NCI-H446 treated with DMSO at 0.1 percent for 48 hours (cell line): ENCODE results near the gene NFX1.
"Not testable (repeated sequence)": the region's sequence is repeated elsewhere in the genome, so short reads cannot be mapped to it uniquely, and the experiment has no call there.

Experiments
- DNase-seq: peaks from one replicate; lab custom pipeline; 2025; lab: John Stamatoyannopoulos, UW

NFX1 gene

DNA sequence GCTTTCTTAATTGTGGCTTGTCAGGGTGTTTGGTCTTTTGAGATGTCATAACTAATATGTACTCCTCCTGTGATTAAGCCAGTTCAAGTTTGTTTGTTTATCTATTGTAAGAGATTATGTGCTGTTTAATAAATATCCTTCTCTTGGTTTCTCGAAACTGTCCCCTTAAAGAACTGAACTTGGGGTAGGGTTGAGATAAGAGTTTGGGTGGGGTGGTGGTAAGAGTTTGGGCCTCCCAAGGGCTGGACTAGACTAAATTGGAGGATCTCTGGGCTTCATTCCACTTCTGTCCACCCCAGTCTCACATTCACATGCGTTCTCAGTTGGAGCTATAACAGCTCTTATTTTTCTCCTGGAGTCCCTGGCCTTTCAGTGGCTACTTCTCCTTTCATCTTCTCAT, 73.8 kb downstream of the NFX1 start:
- no peak for DNase-seq

DNA sequence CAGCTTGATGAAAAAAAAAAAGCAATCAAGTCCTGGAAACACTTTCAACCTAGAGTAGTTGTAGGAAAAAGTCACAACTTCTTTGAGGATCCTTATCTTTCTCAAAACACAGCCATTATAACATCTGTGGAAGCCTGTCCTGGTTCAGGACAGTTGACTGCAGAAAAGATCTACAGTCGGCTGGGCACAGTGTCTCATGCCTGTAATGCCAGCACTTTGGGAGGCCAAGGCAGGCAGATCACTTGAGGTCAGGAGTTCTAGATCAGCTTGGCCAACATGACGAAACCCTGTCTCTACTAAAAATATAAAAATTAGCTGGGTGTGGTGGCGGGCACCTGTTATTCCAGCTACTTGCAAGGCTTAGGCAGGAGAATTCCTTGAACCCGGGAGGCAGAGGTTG, 74.5 kb downstream of the NFX1 start:
- not testable (repeated sequence) for DNase-seq

DNA sequence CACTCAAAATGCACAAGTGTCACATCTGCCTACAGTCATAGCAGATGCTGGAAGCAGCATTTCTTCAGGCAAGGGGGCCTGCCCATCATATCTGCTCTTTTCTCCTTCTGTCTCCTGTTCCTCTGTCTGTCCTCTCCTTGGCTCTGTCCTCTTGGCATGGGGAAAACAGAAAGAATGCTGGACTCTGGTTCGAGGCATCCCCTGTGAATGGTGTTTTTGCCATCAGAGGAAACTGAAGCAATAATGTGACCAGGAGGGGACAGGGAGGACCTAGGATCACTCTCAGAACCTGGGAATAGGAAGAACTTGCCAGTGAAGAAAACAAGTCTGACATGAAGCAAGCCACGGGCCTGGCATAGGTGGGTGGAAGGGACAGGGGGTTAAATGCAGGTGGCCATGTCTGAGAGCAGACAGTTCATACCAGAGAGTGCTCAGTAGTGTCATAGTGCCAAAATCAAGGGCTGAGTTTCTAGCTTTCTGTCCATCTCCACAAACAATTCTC, 76.7 kb downstream of the NFX1 start:
- DNase-seq = no peak

GRCh38 chr9:33372900-33373299, 82.6 kb downstream of the NFX1 start:
- DNase-seq = no peak

DNA sequence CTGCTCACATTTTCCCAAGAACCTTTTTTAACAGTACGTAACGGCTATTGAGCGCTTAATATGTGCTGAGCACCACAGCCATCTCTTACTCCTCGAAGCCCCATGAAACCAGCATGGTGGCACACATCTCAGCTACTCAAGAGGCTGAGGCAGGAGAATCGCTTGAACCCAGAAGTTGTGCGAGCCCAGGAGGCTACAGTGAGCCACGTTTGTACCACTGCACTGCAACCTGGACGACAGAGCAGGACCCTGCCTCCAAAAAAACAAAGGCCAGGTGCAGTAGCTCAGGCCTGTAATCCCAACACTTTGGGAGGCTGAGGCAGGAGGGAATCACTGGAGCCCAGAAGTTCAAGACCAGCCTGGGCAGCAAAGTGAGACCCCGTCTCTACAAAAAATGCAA, 83.9 kb downstream of the NFX1 start:
- no peak for DNase-seq

DNA sequence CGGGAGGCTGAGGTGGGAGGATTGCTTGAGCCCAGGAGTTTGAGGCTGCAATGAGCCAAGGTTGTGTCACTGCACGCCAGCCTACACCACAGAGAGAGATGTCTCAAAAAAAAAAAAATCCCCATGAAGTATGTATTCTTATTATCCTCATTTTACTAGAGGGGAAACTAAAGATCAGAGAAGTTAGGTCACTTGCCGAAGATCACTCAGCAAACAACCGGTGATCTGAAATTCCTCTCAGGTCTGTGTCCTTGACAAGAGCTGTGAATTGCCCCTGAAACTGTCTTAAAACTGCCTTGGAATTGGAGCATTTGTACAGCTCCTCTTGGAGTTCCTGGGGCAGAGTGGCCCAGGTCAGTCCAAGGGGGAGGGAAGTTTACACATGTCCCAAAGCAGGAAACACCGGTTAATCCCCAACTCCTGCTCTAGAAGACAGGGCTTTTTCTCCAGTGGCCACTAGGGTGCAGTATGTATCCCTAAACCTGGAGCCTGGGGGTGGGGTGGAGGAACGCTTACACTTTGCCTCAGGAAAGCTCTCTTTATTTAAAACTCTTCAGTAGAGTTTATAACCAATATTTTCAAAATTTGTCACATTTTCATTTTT, 84.4 kb downstream of the NFX1 start:
- DNase-seq = peak; percentile 52

DNA sequence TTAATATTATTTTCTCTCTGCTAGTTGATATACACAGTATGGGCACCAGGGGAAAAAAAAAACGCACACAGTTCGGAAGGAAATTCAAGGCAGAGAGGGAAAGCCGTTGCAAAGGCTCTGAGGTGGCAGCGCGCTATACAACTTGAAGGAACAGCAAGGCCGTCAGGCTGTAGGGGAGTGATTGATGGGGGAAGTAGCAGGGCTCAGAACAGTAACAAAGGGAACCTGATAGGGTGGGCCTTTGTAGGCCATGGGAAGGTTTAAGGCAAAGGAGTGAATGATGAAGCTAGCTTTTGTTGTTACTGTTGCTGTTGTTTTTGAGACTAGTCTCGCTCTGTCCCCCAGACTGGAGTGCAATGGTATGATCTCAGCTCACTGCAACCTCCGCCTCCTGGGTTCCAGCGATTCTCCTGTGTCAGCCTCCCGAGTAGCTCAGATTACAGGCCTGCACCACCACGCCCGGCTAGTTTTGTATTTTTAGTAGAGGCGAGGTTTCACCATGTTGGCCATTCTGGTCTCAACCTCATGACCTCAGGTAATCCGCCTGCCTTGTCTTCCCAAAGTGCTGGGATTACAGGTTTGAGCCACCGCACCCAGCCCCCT, 85.0 kb downstream of the NFX1 start:
- no peak for DNase-seq

DNA sequence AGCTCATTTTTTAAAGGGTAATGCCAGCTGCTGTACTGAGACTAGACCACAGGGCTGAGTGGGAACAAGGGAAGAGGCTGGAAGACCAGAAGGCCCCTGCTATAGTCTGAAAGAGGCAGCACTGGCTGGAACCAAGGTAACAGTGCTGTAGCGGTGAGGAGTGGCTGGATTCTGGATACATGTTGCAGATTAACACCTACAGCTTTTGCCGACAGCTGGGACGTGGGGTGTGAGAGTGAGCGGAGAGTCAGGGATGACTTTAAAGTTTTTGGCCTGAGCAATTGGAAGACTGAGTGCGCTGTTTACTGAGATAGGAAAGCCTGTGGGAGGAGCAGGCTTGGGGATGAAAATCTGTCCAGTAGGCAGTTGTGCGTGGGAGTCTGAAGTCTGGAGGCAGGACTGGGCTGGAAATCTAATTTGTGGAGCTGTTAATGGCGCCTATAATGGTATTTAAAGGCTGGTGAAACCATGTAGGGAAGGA, 85.6 kb downstream of the NFX1 start:
- DNase-seq = no peak

DNA sequence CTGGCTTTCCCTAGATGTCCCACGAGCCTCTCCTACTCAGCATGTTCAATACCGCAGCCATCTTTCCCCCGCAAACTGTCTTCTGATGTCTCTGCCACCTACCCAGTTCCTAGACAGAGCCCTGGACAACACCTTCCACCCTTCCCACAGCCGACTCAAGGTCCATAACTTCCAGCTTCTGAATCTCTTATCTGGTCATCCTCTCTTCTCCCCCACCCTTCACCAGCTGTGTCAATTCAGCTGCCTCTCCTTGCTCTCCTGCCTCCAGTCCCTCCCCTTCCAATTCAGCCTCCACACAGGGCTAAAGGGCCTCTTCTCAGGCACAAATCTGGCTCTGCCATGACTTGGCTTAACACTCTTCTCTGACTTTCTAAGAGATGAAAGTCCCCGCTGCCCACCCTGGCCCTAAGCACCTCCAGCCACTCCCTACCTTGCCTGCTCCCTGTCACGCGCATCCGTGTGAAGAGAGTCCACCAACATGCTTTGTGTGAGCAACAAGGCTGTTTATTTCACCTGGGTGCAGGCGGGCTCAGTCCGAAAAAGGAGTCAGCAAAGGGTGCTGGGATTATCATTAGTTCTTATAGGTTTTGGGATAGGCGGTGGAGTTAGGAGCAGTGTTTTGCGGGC, 86.9 kb downstream of the NFX1 start:
- no peak for DNase-seq

- DNase-seq = no peak
Measured at GRCh38 chr9:33378121-33378795, 87.9 kb downstream of the NFX1 start.

GRCh38 chr9:33379666-33380389, 89.5 kb downstream of the NFX1 start:
- DNase-seq = no peak

DNA sequence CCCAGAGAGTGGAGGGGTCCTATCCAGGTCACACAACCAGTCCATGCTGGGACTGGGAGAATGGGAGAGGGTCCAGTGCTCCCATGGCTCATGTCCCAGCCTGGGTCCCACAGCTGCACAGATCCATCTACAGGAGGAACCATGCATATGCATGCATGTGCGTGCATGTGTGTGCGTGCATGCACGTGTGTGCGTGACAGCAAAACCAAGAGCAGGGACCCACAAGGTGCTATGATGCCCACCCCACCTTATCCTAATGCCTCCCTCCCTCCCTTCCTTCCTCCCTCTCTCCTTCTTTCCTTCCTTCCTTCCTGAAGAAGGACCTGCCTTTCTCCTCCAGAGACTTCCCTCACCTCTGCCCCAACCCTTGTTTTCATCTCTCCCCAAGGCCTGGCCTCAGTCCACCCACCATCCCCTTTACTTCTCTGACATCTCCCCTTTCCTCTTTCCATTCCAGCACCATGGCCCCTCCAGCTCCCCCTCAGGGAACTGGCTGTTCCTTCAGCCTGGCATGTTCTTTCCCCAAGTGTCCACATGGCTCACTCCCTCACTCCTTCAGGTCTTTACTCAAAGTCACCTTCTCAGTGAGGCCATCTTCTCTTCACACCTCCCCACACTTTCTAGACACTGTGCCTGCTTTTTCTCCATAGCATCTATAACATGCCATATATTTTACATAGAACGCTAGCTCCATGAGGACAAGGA, 90.2 kb downstream of the NFX1 start:
- DNase-seq = no peak

DNA sequence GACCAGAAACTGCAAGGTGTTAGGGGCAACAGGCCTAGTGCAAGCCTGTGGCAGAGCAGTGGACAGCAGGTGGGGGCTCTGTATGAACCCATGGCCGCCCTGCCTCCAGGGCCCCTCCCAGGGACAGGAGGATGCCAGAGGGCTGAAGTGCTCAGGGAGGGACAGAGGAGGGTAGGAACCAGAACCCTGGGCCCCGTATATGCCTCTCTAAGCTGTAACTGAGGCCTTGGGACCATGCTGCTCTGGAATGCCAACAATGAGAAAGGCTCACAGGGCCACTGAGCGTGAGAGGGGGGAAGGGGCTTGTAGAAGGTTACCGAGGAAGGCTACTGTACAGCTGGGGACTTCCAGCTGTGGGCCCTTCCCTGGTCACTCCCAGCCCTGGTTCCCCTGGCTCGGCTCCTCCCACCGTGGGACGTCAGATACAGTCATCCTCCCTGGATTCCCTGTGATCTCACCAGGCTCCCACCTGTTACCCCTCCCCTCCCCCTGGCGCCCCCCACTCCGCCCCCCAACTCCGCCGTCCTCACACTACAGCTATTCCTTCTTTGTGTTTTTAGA, 91.0 kb downstream of the NFX1 start:
- no peak for DNase-seq

DNA sequence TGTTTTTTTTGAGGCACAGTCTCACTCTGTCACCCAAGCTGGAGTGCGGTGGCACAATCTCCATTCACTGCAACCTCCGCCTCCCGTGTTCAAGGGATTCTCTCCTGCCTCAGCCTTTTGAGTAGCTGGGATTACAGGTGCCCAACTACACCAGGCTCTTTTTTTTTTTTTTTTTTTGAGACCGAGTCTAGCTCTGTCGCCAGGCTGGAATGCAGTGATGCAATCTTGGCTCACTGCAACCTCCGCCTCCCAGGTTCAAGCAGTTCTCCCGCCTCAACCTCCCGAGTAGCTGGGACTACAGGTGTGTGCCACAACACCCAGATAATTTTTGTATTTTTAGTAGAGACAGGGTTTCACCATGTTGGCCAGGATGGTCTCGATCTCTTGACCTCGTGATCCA, 92.1 kb downstream of the NFX1 start:
- DNase-seq = not testable (repeated sequence)

DNA sequence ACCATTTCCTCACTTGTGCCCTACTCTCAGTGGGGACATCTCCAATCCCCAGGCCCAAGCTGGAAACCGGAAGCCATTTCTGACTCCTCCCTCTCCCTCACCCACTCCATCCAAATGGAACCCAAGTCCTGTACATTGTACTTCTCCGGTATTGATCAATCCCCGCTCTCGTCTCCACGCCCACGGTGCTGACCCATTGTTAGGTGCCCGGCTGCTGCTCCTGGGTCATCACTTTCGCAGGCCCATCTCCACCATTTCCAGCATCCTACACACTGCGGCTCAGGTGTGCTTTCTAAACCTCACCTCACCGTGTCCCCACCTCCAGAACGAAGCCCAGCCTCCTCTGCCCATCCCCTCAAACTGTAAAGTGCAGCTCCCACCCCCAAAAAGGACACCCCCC, 93.1 kb downstream of the NFX1 start:
- DNase-seq = not testable (repeated sequence)

DNA sequence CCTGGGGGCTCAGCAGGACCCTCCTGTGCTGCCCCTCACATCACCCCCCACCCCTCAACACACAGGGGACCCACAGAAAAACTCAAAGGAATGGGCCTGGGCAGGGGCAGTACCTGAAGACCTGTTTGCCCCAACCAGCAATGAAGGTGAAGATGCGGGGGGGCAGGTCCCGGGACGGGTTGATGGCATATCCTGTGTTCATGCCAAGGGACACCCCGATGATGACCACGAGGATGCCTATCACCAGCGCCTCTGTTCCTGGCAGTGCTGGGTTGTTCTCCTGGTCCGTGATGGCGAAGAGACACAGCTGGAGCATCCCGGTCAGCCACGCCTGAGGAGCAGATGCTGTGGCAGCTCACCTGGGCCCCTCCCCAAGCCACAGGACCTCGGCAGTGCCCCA, 95.2 kb downstream of the NFX1 start:
- DNase-seq = not testable (repeated sequence)

DNA sequence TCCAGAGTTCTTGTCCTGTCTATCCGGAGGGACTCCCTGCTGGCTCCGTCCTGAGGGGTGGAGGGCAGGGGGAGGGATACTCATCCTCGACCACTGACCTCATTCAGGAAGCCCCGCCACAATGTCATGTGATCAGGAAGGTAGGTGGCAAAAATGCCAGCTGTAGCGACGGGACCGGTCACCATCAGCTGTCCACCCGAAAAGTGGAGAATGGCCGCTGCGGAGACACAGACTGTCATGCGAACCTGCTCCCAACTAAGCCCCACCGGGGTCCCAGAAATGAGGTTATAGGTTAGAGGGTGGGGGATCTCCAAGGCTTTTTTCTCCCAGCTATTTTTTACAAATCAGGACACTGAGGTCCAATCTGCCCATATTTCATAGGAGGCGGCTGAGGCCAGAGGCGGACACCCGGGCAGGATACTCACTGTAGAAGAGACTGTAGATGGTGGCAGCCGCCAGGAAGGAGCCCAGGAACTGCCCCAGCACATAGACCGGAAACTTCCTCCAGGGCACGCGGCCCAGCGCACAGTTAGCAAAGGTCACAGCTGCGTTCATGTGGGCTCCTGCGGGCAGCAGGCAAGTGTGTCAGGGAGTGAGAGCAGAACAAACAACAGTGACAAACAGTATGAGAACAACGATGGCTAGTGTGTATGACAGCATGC, 95.8 kb downstream of the NFX1 start:
- DNase-seq = not testable (repeated sequence)

DNA sequence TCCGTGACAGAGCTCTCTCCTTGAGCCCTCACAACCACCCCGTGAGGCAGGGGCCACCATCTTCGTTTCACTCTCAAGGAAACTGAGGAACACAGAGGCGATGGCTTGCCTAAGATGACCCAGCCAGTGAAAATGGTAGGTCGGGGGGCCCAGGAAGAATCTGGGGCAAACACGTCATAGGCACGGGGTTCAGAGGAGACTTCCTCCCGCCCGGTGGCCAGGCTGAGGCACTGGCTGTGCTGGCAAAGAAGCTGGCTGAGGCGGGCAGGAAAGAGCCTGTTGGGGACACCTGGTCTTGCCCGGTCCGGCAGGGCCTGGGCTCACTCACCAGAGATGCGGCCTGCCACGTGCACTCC, 96.3 kb downstream of the NFX1 start:
- DNase-seq = not testable (repeated sequence)

- not testable (repeated sequence) for DNase-seq
Measured at GRCh38 chr9:33386998-33387397, 96.7 kb downstream of the NFX1 start.

- no peak for DNase-seq
Measured at GRCh38 chr9:33388110-33388994, 98.0 kb downstream of the NFX1 start.
